GM18951 (cell line): ENCODE results near the gene UTP4.

Experiments used
- POLR2A ChIP-seq: IDR thresholded peaks from 4 replicates; pipeline ENCODE4 v1.6.1; 2011; ENCODE audit warnings: mild to moderate bottlenecking; ENCODE audit not compliant: insufficient read length, insufficient read depth; ENCODE audit errors: extremely low read depth
- in situ Hi-C: fragments of 300-500 bp; cut with MboI; formaldehyde crosslinking; loops from one replicate; pipeline ENCODE4 v1.12.0; 2022; ENCODE audit warnings: low sequenced_read_pairs, mixed read lengths, inconsistent platforms; ENCODE audit not compliant: unreplicated experiment

The UTP4 gene

DNA sequence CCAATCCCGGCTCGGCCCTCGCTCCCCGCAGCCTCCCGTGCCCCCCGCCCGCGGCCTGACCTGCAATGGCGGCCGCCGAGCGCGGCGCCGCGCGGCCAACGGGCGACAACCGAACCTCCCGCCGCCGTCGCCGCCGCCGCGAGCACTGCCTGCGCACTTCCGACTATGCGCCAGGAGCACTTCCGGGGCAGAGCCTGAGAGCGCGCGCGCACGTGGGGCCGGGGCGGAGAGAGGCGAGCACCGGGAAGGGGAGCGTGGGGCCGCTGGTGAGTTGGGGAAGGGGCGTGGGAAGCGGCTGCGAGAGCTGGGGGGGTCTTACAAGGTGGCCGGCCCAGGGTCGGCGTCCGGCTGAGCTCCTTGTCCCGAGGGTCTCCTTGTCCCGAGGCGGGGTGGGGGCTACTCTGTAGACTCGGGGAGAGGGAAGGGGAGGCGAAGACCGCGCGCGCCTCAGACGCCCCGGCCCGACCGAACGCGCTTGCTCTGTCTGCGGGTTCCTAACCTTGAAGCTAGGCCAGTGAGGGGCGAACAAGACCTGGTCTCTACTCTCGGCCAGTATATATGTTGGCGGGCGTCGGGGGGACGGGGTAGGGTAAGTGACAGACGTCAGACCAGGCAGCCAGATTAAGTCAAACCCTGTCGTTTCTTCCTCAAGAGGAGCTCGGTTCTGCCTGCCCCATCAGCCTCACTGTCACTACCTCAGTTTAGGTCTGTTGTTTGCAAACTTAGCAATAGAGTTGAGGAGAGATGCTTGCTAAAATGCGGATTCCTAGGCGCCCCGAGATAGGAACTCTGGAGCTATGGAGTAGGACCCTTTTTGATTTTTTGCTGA is at the start of gene UTP4, which contains the start of gene CHTF8:
Gene UTP4, plus strand, starts transcription at position 226 of the 829 bp plus-strand sequence. CDS start 811 bp downstream, outside the sequence.
Gene CHTF8, minus strand, starts transcription at position 165 of the 829 bp plus-strand sequence. CDS start 11,130 bp downstream, outside the sequence.
- in situ Hi-C loops, result no loop called here
- peak; percentile 94 for TF ChIP-seq POLR2A

- TF ChIP-seq POLR2A, result no peak
- in situ Hi-C loops, result no loop called here
Observed at GRCh38 chr16:69083306-69083941, 49.0 kb upstream of the UTP4 start.

GRCh38 chr16:69084289-69084688 is 48.2 kb upstream of the UTP4 start:
- no peak for TF ChIP-seq POLR2A
- in situ Hi-C loops, result no loop called here

DNA sequence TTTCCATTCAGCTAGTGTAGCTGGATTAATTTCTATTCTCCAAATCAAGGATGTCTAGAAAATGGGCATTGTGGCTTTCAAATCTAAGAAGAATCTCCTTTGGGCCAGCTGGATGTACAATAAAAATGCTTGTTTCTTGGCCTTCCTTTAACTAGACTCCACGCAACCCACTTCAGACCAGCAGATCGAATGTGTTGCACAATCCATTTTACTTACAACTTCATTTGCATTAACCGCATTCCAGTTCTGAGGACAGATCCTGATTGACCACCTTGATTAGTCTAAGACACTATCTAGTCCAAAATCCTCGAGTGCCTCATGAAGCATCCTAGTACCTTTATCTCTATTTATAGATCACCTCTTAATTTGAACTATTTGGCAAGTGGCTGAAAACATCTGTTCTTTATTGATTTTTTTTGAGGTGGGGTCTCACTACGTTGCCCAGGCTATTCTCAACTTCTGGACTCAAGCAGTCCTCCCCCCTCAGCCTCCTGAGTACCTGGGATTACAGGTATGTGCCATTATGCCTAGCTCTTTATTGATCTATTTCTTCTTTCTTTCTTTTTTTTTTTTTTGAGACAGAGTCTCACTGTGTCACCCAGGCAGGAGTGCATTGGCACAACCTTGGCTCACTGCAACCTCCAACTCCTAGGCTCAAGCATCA is 47.3 kb upstream of the UTP4 start:
- TF ChIP-seq POLR2A, result no peak
- in situ Hi-C loops, result no loop called here

GRCh38 chr16:69087161-69087581 is 45.3 kb upstream of the UTP4 start:
- in situ Hi-C loops, result no loop called here
- no peak for TF ChIP-seq POLR2A

- in situ Hi-C loops, result no loop called here
- no peak for TF ChIP-seq POLR2A
Observed at GRCh38 chr16:69088684-69089083, 43.8 kb upstream of the UTP4 start.

- no peak for TF ChIP-seq POLR2A
- in situ Hi-C loops, result no loop called here
Observed at GRCh38 chr16:69089091-69089910, 43.1 kb upstream of the UTP4 start.

DNA sequence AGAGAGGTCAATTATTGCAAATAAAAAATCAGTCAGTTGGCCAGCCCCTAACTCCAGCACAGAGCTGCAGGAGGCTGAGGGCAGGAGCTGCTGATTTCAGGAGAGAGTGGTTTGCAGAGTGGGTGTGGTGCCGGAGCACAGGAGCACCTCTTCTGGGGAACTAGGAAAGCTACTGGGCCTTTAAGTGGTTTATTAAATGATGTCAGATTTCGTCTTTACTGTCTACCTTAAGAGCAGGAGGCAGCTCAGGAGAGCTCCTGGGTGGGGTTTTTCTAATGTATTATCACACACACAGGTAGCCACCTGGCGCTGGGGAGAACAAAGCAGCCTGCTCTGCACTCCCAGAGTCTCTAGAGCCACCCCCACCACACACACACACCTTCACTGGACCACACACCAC is 38.5 kb upstream of the UTP4 start:
- no peak for TF ChIP-seq POLR2A
- in situ Hi-C loops, result no loop called here

- in situ Hi-C loops, result no loop called here
- TF ChIP-seq POLR2A, result no peak
Observed at GRCh38 chr16:69094501-69094900, 37.9 kb upstream of the UTP4 start.

DNA sequence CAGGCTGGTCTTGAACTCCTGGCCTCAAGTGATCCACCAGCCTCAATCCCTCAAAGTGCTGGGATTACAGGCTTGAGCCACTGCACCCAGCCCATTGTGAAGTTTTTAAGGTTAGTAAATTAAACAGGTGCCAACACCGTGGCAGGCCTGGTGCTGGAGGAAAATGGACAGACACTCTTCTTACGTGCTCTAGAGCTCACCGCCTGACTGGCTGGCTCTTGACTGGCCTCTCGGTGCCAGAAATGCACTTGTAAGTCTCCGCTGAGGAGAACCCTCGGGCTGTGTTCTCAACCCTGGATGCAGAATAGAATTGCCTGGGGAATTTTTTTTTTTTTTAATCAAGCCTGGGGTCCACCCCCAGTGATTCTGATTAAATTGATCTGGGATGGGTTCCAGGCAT is 37.3 kb upstream of the UTP4 start:
- in situ Hi-C loops, result no loop called here
- no peak for TF ChIP-seq POLR2A

DNA sequence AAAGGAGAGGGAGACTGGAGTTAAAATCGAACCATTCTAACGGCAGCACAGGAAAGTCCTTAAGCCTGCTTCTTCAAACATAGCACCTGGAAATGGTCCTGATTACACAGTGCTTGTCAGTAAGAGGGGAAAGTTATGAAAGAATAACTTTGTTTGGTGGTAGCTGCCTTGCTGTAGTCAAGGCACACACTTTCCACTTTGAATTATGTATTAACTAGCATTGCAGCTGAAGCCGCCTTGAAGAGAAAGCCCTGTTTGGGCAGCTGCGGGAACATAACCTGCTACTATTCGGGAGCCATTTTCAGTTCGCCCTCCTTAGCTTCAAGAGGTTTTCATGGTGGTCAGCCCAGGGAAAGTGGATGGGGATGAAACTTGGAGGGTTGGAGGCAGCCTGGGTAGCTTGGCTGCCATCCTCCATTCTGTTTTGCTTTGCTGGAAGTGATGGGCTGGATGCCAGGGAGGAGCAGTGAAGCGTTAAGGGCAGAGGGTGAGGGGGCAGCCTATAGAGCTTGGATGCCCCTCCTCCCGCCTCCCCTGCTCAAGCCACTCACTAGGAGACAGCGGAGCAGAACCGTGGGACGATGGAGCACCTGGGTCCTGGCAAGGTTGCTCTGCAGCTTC is 32.3 kb upstream of the UTP4 start:
- in situ Hi-C loops, result loop anchor here (25.0 kb wide), 2 partner anchors 188 to 263 kb away; partner anchors contain the start of gene TANGO6
- no peak for TF ChIP-seq POLR2A
